SK-N-SH treated with all-trans-retinoic acid at 6 μM for 48 hours (cell line): Measurements from ENCODE around the gene L1TD1.

ENCODE experiments used
- ATAC-seq: fragments of 200-7000 bp; cut with Tn5 transposase; 3 replicates; pipeline ENCODE4 v1.9.1; 2020; ENCODE audit warnings: mild to moderate bottlenecking, moderate library complexity
- ARNTL ChIP-seq: fragments of 450-650 bp; formaldehyde crosslinking; IDR thresholded peaks from 2 replicates; pipeline ENCODE4 v1.5.0; 2020; ENCODE audit warnings: low read depth, mild to moderate bottlenecking, moderate library complexity, borderline replicate concordance
- BACH2 ChIP-seq: fragments of 250-450 bp; sonication (Bioruptor Pico); IDR thresholded peaks from 2 replicates; pipeline ENCODE4 v1.9.0; 2021; ENCODE audit warnings: mild to moderate bottlenecking, borderline replicate concordance
- CREB5 ChIP-seq: fragments of 250-450 bp; sonication (Bioruptor Pico); IDR thresholded peaks from 2 replicates; pipeline ENCODE4 v1.5.1; 2020; ENCODE audit warnings: low read depth, mild to moderate bottlenecking, moderate library complexity
- CSDC2 ChIP-seq: fragments of 250-450 bp; sonication (Bioruptor Pico); IDR thresholded peaks from 2 replicates; pipeline ENCODE4 v1.5.0; 2020; ENCODE audit warnings: mild to moderate bottlenecking, moderate library complexity
- CSRNP3 ChIP-seq: fragments of 250-450 bp; sonication (Bioruptor Pico); IDR thresholded peaks from 2 replicates; pipeline ENCODE4 v1.5.1; 2021; ENCODE audit warnings: mild to moderate bottlenecking, moderate library complexity
- GLIS3 ChIP-seq: fragments of 250-450 bp; sonication (Bioruptor Pico); IDR thresholded peaks from 2 replicates; pipeline ENCODE4 v1.5.0; 2020; ENCODE audit warnings: mild to moderate bottlenecking, moderate library complexity
- ISL1 ChIP-seq: fragments of 250-450 bp; sonication (Bioruptor Pico); IDR thresholded peaks from 2 replicates; pipeline ENCODE4 v2.1.2; 2022; ENCODE audit warnings: mild to moderate bottlenecking, moderate library complexity
- OSR1 ChIP-seq: fragments of 250-450 bp; sonication (Bioruptor Pico); IDR thresholded peaks from 2 replicates; pipeline ENCODE4 v1.8.0; 2022; ENCODE audit warnings: moderate library complexity, mild to moderate bottlenecking, inconsistent platforms
- POU6F1 ChIP-seq: fragments of 250-450 bp; sonication (Bioruptor Pico); IDR thresholded peaks from 2 replicates; pipeline ENCODE4 v1.8.0; 2021; ENCODE audit warnings: low read depth, mild to moderate bottlenecking, moderate library complexity, borderline replicate concordance
- PPARA ChIP-seq: fragments of 250-450 bp; sonication (Bioruptor Pico); IDR thresholded peaks from 2 replicates; pipeline ENCODE4 v1.5.0; 2020; ENCODE audit warnings: mild to moderate bottlenecking, borderline replicate concordance
- RARB ChIP-seq: fragments of 250-450 bp; sonication (Bioruptor Pico); IDR thresholded peaks from 2 replicates; pipeline ENCODE4 v1.8.0; 2021; ENCODE audit warnings: mild to moderate bottlenecking, moderate library complexity
- SNAI2 ChIP-seq: fragments of 250-450 bp; sonication (Bioruptor Pico); IDR thresholded peaks from 2 replicates; pipeline ENCODE4 v1.5.0; 2020; ENCODE audit warnings: mild to moderate bottlenecking, moderate library complexity
- TOX ChIP-seq: fragments of 250-450 bp; sonication (Bioruptor Pico); IDR thresholded peaks from 2 replicates; pipeline ENCODE4 v1.8.0; 2021; ENCODE audit warnings: mild to moderate bottlenecking, moderate library complexity, borderline replicate concordance
- TSHZ2 ChIP-seq: fragments of 250-450 bp; sonication (Bioruptor Pico); IDR thresholded peaks from 2 replicates; pipeline ENCODE4 v1.5.0; 2020; ENCODE audit warnings: mild to moderate bottlenecking, moderate library complexity
- ZC3H10 ChIP-seq: fragments of 250-450 bp; sonication (Bioruptor Pico); IDR thresholded peaks from 2 replicates; pipeline ENCODE4 v1.5.1; 2021; ENCODE audit warnings: mild to moderate bottlenecking, moderate library complexity
- ZFP3 ChIP-seq: fragments of 250-450 bp; sonication (Bioruptor Pico); IDR thresholded peaks from 2 replicates; pipeline ENCODE4 v1.5.0; 2020; ENCODE audit warnings: mild to moderate bottlenecking, moderate library complexity
- ZFP30 ChIP-seq: fragments of 450-650 bp; formaldehyde crosslinking; IDR thresholded peaks from 2 replicates; pipeline ENCODE4 v1.5.0; 2022; ENCODE audit warnings: mild to moderate bottlenecking, moderate library complexity
- ZNF565 ChIP-seq: fragments of 450-650 bp; formaldehyde crosslinking; conservative IDR thresholded peaks from 2 replicates; pipeline ENCODE4 v1.5.0; 2020; ENCODE audit warnings: low read depth, mild to moderate bottlenecking, moderate library complexity
- ZNF70 ChIP-seq: fragments of 450-650 bp; formaldehyde crosslinking; IDR thresholded peaks from 2 replicates; pipeline ENCODE4 v1.5.0; 2020; ENCODE audit warnings: mild to moderate bottlenecking, moderate library complexity
- ZNF8 ChIP-seq: fragments of 450-650 bp; formaldehyde crosslinking; IDR thresholded peaks from 2 replicates; pipeline ENCODE4 v1.5.0; 2020; ENCODE audit warnings: mild to moderate bottlenecking, moderate library complexity

Gene L1TD1

GRCh38 chr1:62227496-62227895, 32.8 kb downstream of the L1TD1 start:
- ATAC-seq: no peak

GRCh38 chr1:62228136-62228882, 33.7 kb downstream of the L1TD1 start:
- ATAC-seq: no peak
- no peak for TF ChIP-seq ZNF70
- no peak for TF ChIP-seq TOX (CRISPR knock-in tag)
- no peak for TF ChIP-seq ZNF565 (CRISPR knock-in tag)
- no peak for TF ChIP-seq ZFP3 (CRISPR knock-in tag)
- no peak for TF ChIP-seq GLIS3
- TF ChIP-seq ISL1 (CRISPR knock-in tag): no peak
- TF ChIP-seq BACH2: no peak
- no peak for TF ChIP-seq CSDC2 (CRISPR knock-in tag)
- TF ChIP-seq SNAI2 (CRISPR knock-in tag): no peak

More at GRCh38 chr1:62227496-62227895, 32.8 kb downstream of the L1TD1 start:
- TF ChIP-seq SNAI2 (CRISPR knock-in tag) (no peak), TOX (CRISPR knock-in tag) (no peak), TSHZ2 (CRISPR knock-in tag) (no peak), BACH2 (no peak), ZFP30 (CRISPR knock-in tag) (no peak), CSDC2 (CRISPR knock-in tag) (no peak), PPARA (no peak), POU6F1 (CRISPR knock-in tag) (no peak), ISL1 (CRISPR knock-in tag) (no peak), ZNF8 (CRISPR knock-in tag) (no peak), ZFP3 (CRISPR knock-in tag) (no peak)

GRCh38 chr1:62228883-62229187, 34.2 kb downstream of the L1TD1 start:
- no peak for ATAC-seq
- TF ChIP-seq OSR1 (CRISPR knock-in tag): no peak
- no peak for TF ChIP-seq CSRNP3
- TF ChIP-seq TOX (CRISPR knock-in tag): no peak
- TF ChIP-seq CREB5: no peak
- TF ChIP-seq ZNF70: no peak
- no peak for TF ChIP-seq BACH2
- TF ChIP-seq ZNF8 (CRISPR knock-in tag): no peak
- no peak for TF ChIP-seq ZFP3 (CRISPR knock-in tag)
- TF ChIP-seq ZFP30 (CRISPR knock-in tag): no peak
- TF ChIP-seq ARNTL (CRISPR knock-in tag): no peak
- no peak for TF ChIP-seq ZC3H10 (CRISPR knock-in tag)
- TF ChIP-seq ZNF565 (CRISPR knock-in tag): no peak
- TF ChIP-seq CSDC2 (CRISPR knock-in tag): no peak
- no peak for TF ChIP-seq RARB

GRCh38 chr1:62229468-62229867, 34.8 kb downstream of the L1TD1 start:
- no peak for TF ChIP-seq TOX (CRISPR knock-in tag)
- TF ChIP-seq PPARA: no peak
- TF ChIP-seq POU6F1 (CRISPR knock-in tag): no peak
- no peak for TF ChIP-seq ZNF565 (CRISPR knock-in tag)
- ATAC-seq: no peak
